Left colon (tissue), 2 donors: ENCODE results near the gene ELOA. TPM values are rescaled to one million over a fixed set of nuclear protein-coding genes. Genes with fewer than 3 reads are reported as not detected.
"Not testable (repeated sequence)": the region's sequence is repeated elsewhere in the genome, so short reads cannot be mapped to it uniquely, and the experiment has no call there.

Source experiments
- ATAC-seq: fragments of 200-7000 bp; cut with Tn5 transposase; one replicate; pipeline ENCODE4 v1.9.1; 2020; ENCODE audit warnings: mild to moderate bottlenecking, moderate library complexity
- DNase-seq, 2 donors: peaks; one replicate each; pipeline ENCODE4 v3.0.0-alpha.2; 2020
- intact Hi-C, 2 donors: fragments of 100-400 bp; cut with DNase I in 1 of 2; cut with micrococcal nuclease in 1 of 2; formaldehyde crosslinking; loops; one replicate each; pipeline versions ENCODE4 v1.11.2 to v1.14.0; 2022; cut with DNase I, micrococcal nuclease
- total RNA-seq, 2 donors: library from RNA; stranded (reverse); fragmentation: NEBNext Ultra II Directional; extraction: Animal tissue kit (Norgen Biotek cat#: 25700); gene quantifications; one replicate each; pipeline ENCODE4 v1.2.1, GENCODE V29; 2021
- donor health status: DM: no; HTN: no; CAD: no.
- donor health status: DM: yes; HTN: yes; CAD: no.

ELOA gene
- total RNA-seq, 2 donors from 2014 or later, result 29.6 to 34.7 TPM

- intact Hi-C loops, result no loop called here
- DNase-seq (no peak), ATAC-seq (peak; percentile 54)
Measured at GRCh38 chr1:23732363-23733224, 10.7 kb upstream of the ELOA start.

- intact Hi-C loops, result not testable (repeated sequence)
- DNase-seq, result peak; percentile 29 to 38
- peak; percentile 94 for ATAC-seq
Measured at GRCh38 chr1:23733281-23733680, 10.0 kb upstream of the ELOA start.

GRCh38 chr1:23736437-23737134 lies 6.7 kb upstream of the ELOA start:
- ATAC-seq, result no peak
- intact Hi-C loops, result no loop called here
- no peak for DNase-seq

- ATAC-seq (no peak), DNase-seq (no peak)
- intact Hi-C loops, result no loop called here
Measured at GRCh38 chr1:23741609-23742008, 1.7 kb upstream of the ELOA start.

GRCh38 chr1:23742670-23743286 lies 493 bp upstream of the ELOA start:
- ATAC-seq, result peak; percentile 13
- intact Hi-C loops, result no loop called here
- peak in 1 of 2 donors; percentile 34 for DNase-seq

- DNase-seq (no peak), ATAC-seq (peak; percentile 48)
- intact Hi-C loops, result no loop called here
Measured at GRCh38 chr1:23745515-23745914, 2.2 kb downstream of the ELOA start.

GRCh38 chr1:23748016-23748415 lies 4.7 kb downstream of the ELOA start:
- ATAC-seq (no peak), DNase-seq (no peak)
- intact Hi-C loops, result no loop called here

- ATAC-seq, result peak; percentile 91
- intact Hi-C loops, result no loop called here
Measured at GRCh38 chr1:23751050-23751814, 8.0 kb downstream of the ELOA start.

GRCh38 chr1:23751815-23752200 lies 8.5 kb downstream of the ELOA start:
- DNase-seq (no peak), ATAC-seq (no peak)
- intact Hi-C loops, result no loop called here

More at GRCh38 chr1:23751050-23751814, 8.0 kb downstream of the ELOA start:
- DNase-seq, result peak in 1 of 2 donors; percentile 38

- ATAC-seq (no peak), DNase-seq (no peak)
- intact Hi-C loops, result no loop called here
Measured at GRCh38 chr1:23752909-23753308, 9.6 kb downstream of the ELOA start.

GRCh38 chr1:23756676-23757075 lies 13.4 kb downstream of the ELOA start:
- intact Hi-C loops, result no loop called here
- DNase-seq, result no peak
- peak; percentile 24 for ATAC-seq

GRCh38 chr1:23757812-23758211 lies 14.5 kb downstream of the ELOA start:
- ATAC-seq (no peak), DNase-seq (no peak)
- intact Hi-C loops, result no loop called here

GRCh38 chr1:23759277-23759676 lies 16.0 kb downstream of the ELOA start:
- peak; percentile 38 for ATAC-seq
- intact Hi-C loops, result no loop called here
- DNase-seq, result no peak

GRCh38 chr1:23763041-23763577 lies 19.8 kb downstream of the ELOA start:
- intact Hi-C loops, result no loop called here
- ATAC-seq (no peak), DNase-seq (no peak)

GRCh38 chr1:23768733-23769132 lies 25.5 kb downstream of the ELOA start:
- DNase-seq, result no peak
- intact Hi-C loops, result no loop called here
- ATAC-seq, result no peak

- ATAC-seq, result peak; percentile 90
- intact Hi-C loops, result loop anchor here in 1 of 2 donors (5.0 kb wide), 1 partner anchor 145 kb away; no protein-coding TSS in a partner anchor
- DNase-seq, result peak; percentile 77 to 92
Measured at GRCh38 chr1:23772049-23772853, 29.0 kb downstream of the ELOA start.

GRCh38 chr1:23772854-23773242 lies 29.6 kb downstream of the ELOA start:
- ATAC-seq (no peak), DNase-seq (no peak)
- intact Hi-C loops, result loop anchor here in 1 of 2 donors (5.0 kb wide), 1 partner anchor 144 kb away; no protein-coding TSS in a partner anchor
